Activated B cell treated with CpG ODN at 0.5 μM for 24 hours (primary cell): Measurements from ENCODE around the gene SERTAD4. TPM values are rescaled to one million over a fixed set of nuclear protein-coding genes. Genes with fewer than 3 reads are reported as not detected.
A peak's percentile ranks its signal among the peaks of the same experiment; 100 is the strongest.

Experiments used
- ATAC-seq: fragments of 200-7000 bp; cut with Tn5 transposase; one replicate; pipeline ENCODE4 v1.10.0; 2021; ENCODE audit warnings: low read depth, mild to moderate bottlenecking, moderate library complexity
- CTCF ChIA-PET: fragments of 350-600 bp; sonication (Branson Sonifier 250); formaldehyde crosslinking; loops from one replicate; lab custom pipeline; 2021; ENCODE audit warnings: antibody characterized with exemption; lab: Charles Lee
- POLR2A ChIA-PET: fragments of 350-600 bp; sonication (Branson Sonifier 250); formaldehyde crosslinking; loops from one replicate; lab custom pipeline; 2021; ENCODE audit warnings: antibody characterized with exemption; lab: Charles Lee
- DNase-seq: peaks from one replicate; pipeline ENCODE4 v3.0.0; 2022
- H3K27ac Mint-ChIP-seq: one replicate; pipeline ENCODE4 v1.8.0; 2020; ENCODE audit warnings: mixed read lengths
- H3K27me3 Mint-ChIP-seq: one replicate; pipeline ENCODE4 v1.8.0; 2021; ENCODE audit warnings: mixed read lengths
- H3K36me3 Mint-ChIP-seq: one replicate; pipeline ENCODE4 v1.8.0; 2021; ENCODE audit warnings: low read depth, mixed read lengths
- H3K4me1 Mint-ChIP-seq: one replicate; pipeline ENCODE4 v1.8.0; 2021; ENCODE audit warnings: mixed read lengths
- H3K4me3 Mint-ChIP-seq: one replicate; pipeline ENCODE4 v1.8.0; 2020; ENCODE audit warnings: mild to moderate bottlenecking, mixed read lengths
- H3K9me3 Mint-ChIP-seq: one replicate; pipeline ENCODE4 v1.8.0; 2020; ENCODE audit warnings: mixed read lengths
- CTCF ChIP-seq: fragments of 200-600 bp; IDR thresholded peaks from one replicate; pipeline ENCODE4 v1.8.0; 2022; ENCODE audit warnings: antibody characterized with exemption, mild to moderate bottlenecking
- intact Hi-C: fragments of 100-400 bp; cut with micrococcal nuclease; formaldehyde crosslinking; loops from one replicate; pipeline ENCODE4 v1.15.1; 2024
- total RNA-seq: library from RNA; stranded (reverse); gene quantifications from 2 replicates; pipeline ENCODE4 v1.2.3, GENCODE V29; 2022

Gene SERTAD4
- total RNA-seq, 1 donor from 2014 or later: not detected

- no peak overlapping the region for H3K27ac Mint-ChIP-seq
- no peak for TF ChIP-seq CTCF
- POLR2A ChIA-PET: no interaction called here
- ATAC-seq (no peak), DNase-seq (no peak)
- CTCF ChIA-PET: no interaction called here
- peaks cover 8% of the 10 kb centered on the region for H3K4me1 Mint-ChIP-seq
- H3K27me3 Mint-ChIP-seq: peaks cover 25% of the 10 kb centered on the region
- H3K4me3 Mint-ChIP-seq: no peak overlapping the region
- intact Hi-C loops: no loop called here
- no peaks in the 10 kb centered on the region for H3K36me3 Mint-ChIP-seq
- H3K9me3 Mint-ChIP-seq: peaks cover 2% of the 10 kb centered on the region
These were observed 4.4 kb upstream of the SERTAD4 start for GRCh38 chr1:210228158-210228557.

GRCh38 chr1:210230149-210230695 is 2.4 kb upstream of the SERTAD4 start:
- DNase-seq (no peak), ATAC-seq (no peak)
- H3K27ac Mint-ChIP-seq: no peak overlapping the region
- no peak for TF ChIP-seq CTCF
- ChIA-PET CTCF (no interaction called here), POLR2A (no interaction called here)
- peaks cover 30% of the 10 kb centered on the region for H3K27me3 Mint-ChIP-seq
- no peak overlapping the region for H3K4me3 Mint-ChIP-seq
- intact Hi-C loops: no loop called here
- peaks cover under 1% of the 10 kb centered on the region for H3K9me3 Mint-ChIP-seq
- H3K4me1 Mint-ChIP-seq: peaks cover 14% of the 10 kb centered on the region
- no peaks in the 10 kb centered on the region for H3K36me3 Mint-ChIP-seq

- peaks cover 38% of the 10 kb centered on the region for H3K27me3 Mint-ChIP-seq
- TF ChIP-seq CTCF: no peak
- ATAC-seq: no peak
- ChIA-PET CTCF (no interaction called here), POLR2A (interaction anchor here (0.6 kb wide), 1 partner anchor 399 kb away, joined by 4 read pairs; no protein-coding TSS in a partner anchor)
- H3K36me3 Mint-ChIP-seq: no peaks in the 10 kb centered on the region
- intact Hi-C loops: loop anchor here (1.0 kb wide), 1 partner anchor 18 kb away; no protein-coding TSS in a partner anchor
- H3K4me3 Mint-ChIP-seq: peak overlapping the region; percentile 33
- peaks cover 14% of the 10 kb centered on the region for H3K4me1 Mint-ChIP-seq
- H3K9me3 Mint-ChIP-seq: no peaks in the 10 kb centered on the region
- DNase-seq: no peak
- no peak overlapping the region for H3K27ac Mint-ChIP-seq
These were observed 618 bp upstream of the SERTAD4 start for GRCh38 chr1:210231846-210232510.

GRCh38 chr1:210233216-210233494 is 559 bp downstream of the SERTAD4 start:
- POLR2A ChIA-PET: no interaction called here
- H3K4me3 Mint-ChIP-seq: peak overlapping the region; percentile 50

More at GRCh38 chr1:210233216-210233494, 559 bp downstream of the SERTAD4 start:
- no peak for TF ChIP-seq CTCF
- DNase-seq: no peak
- no peak for ATAC-seq
- H3K27me3 Mint-ChIP-seq: peaks cover 46% of the 10 kb centered on the region
- H3K36me3 Mint-ChIP-seq: no peaks in the 10 kb centered on the region
- no peaks in the 10 kb centered on the region for H3K9me3 Mint-ChIP-seq
- CTCF ChIA-PET: no interaction called here
- intact Hi-C loops: no loop called here
- H3K27ac Mint-ChIP-seq: no peak overlapping the region
- peaks cover 14% of the 10 kb centered on the region for H3K4me1 Mint-ChIP-seq
